HepG2 (cell line): ENCODE measurements around the gene SLC38A3. TPM values are rescaled to one million over a fixed set of nuclear protein-coding genes. Genes with fewer than 3 reads are reported as not detected.

ENCODE experiments used
- ATM ChIP-seq: fragments of 450-650 bp; IDR thresholded peaks from 2 replicates; pipeline ENCODE4 v1.7.1; 2017; ENCODE audit warnings: mild to moderate bottlenecking, borderline replicate concordance
- CENPX ChIP-seq: sonication (generic); formaldehyde crosslinking; IDR thresholded peaks from 2 replicates; pipeline ENCODE4 v1.9.0; 2021; ENCODE audit warnings: mild to moderate bottlenecking, missing genetic modification reagents, moderate library complexity
- ELF3 ChIP-seq: IDR thresholded peaks from 2 replicates; pipeline ENCODE4 v1.6.1; 2016; ENCODE audit warnings: missing genetic modification reagents, missing compliant biosample characterization
- GPBP1L1 ChIP-seq: sonication (generic); formaldehyde crosslinking; IDR thresholded peaks from 2 replicates; pipeline ENCODE4 v1.5.0; 2020; ENCODE audit warnings: mild to moderate bottlenecking, missing genetic modification reagents
- HNRNPLL ChIP-seq: fragments of 200-400 bp; formaldehyde crosslinking; IDR thresholded peaks from 2 replicates; pipeline ENCODE4 v1.6.1; 2017; ENCODE audit warnings: mild to moderate bottlenecking, low read depth, low read length; ENCODE audit not compliant: poor library complexity, severe bottlenecking
- MED8 ChIP-seq: sonication (generic); formaldehyde crosslinking; IDR thresholded peaks from 2 replicates; pipeline ENCODE4 v1.8.1; 2023; ENCODE audit warnings: mild to moderate bottlenecking, missing genetic modification reagents; ENCODE audit not compliant: insufficient replicate concordance
- PRPF4 ChIP-seq: fragments of 200-400 bp; formaldehyde crosslinking; IDR thresholded peaks from 2 replicates; pipeline ENCODE4 v1.6.1; 2016; ENCODE audit warnings: low read length, low read depth; ENCODE audit not compliant: poor library complexity, severe bottlenecking
- ZBTB25 ChIP-seq: IDR thresholded peaks from 2 replicates; pipeline ENCODE4 v1.6.1; 2018; ENCODE audit warnings: missing genetic modification reagents
- ZBTB7B ChIP-seq: sonication (generic); formaldehyde crosslinking; IDR thresholded peaks from 2 replicates; pipeline ENCODE4 v1.4.0; 2020; ENCODE audit warnings: missing genetic modification reagents
- ZC3H13 ChIP-seq: sonication (generic); formaldehyde crosslinking; IDR thresholded peaks from 2 replicates; pipeline ENCODE4 v1.8.1; 2023; ENCODE audit warnings: mild to moderate bottlenecking, missing genetic modification reagents, moderate library complexity
- ZFP41 ChIP-seq: sonication (generic); formaldehyde crosslinking; IDR thresholded peaks from 2 replicates; pipeline ENCODE4 v1.4.0; 2020; ENCODE audit warnings: mild to moderate bottlenecking, missing genetic modification reagents, borderline replicate concordance
- ZNF121 ChIP-seq: sonication (generic); formaldehyde crosslinking; IDR thresholded peaks from 2 replicates; pipeline ENCODE4 v1.5.0; 2020; ENCODE audit warnings: mild to moderate bottlenecking, missing genetic modification reagents
- ZNF276 ChIP-seq: sonication (generic); formaldehyde crosslinking; IDR thresholded peaks from 2 replicates; pipeline ENCODE4 v1.4.0; 2020; ENCODE audit warnings: mild to moderate bottlenecking, low read depth, missing genetic modification reagents
- ZNF496 ChIP-seq: sonication (generic); formaldehyde crosslinking; IDR thresholded peaks from 2 replicates; pipeline ENCODE4 v1.8.1; 2023; ENCODE audit warnings: mild to moderate bottlenecking, moderate library complexity, missing genetic modification reagents; ENCODE audit not compliant: insufficient replicate concordance
- ZNF503 ChIP-seq: sonication (generic); formaldehyde crosslinking; IDR thresholded peaks from 2 replicates; pipeline ENCODE4 v1.4.0; 2020; ENCODE audit warnings: missing genetic modification reagents
- ZNF704 ChIP-seq: sonication (generic); formaldehyde crosslinking; IDR thresholded peaks from 2 replicates; pipeline ENCODE4 v1.8.1; 2023; ENCODE audit warnings: mild to moderate bottlenecking, inconsistent platforms, moderate library complexity, missing genetic modification reagents, borderline replicate concordance
- polyA plus RNA-seq, 8 experiments: library from polyadenylated mRNA; depleted of rRNA in 3 of 8; stranded (reverse) in 7 of 8; unstranded in 1 of 8; fragments of >200 nt; fragmentation: Illumina TruSeq in 4 of 8; extraction: Trizol in 4 of 8; gene quantifications; 2 replicates each; pipeline versions ENCODE4 v1.2.1 to v1.2.3, GENCODE V29; 2011 to 2016; ENCODE audit warnings: low read depth in 4 of 8, missing spikeins in 1 of 8, mixed read lengths in 1 of 8; ENCODE audit not compliant: insufficient read depth in 1 of 8
- total RNA-seq, 5 experiments: library from RNA; depleted of rRNA; stranded (reverse); fragments of >200 nt; fragmentation: Illumina TruSeq; extraction: Trizol; gene quantifications; 2 replicates each; pipeline ENCODE4 v1.2.3, GENCODE V29; 2016; ENCODE audit warnings: low read depth in 1 of 5
- TF ChIP-seq, protein P1 (sequence below): sonication (generic); formaldehyde crosslinking; IDR thresholded peaks from 2 replicates; pipeline ENCODE4; 2020; ENCODE audit warnings: missing genetic modification reagents, mild to moderate bottlenecking, borderline replicate concordance

SLC38A3 gene
- total and polyA plus RNA-seq, 2 of the 13 experiments (the other 11 are each of a cell fraction or from before 2014, with no cell fraction given): 29.8 to 164 TPM

GRCh38 chr3:50171540-50172301, 33.4 kb upstream of the SLC38A3 start (continued):
- TF ChIP-seq ZNF704 (CRISPR knock-in tag) (no peak), PRPF4 (no peak), ZNF121 (CRISPR knock-in tag) (peak; percentile 88), ATM (no peak), ZFP41 (CRISPR knock-in tag) (no peak; the same call in 1 of the 2 replicates), ELF3 (CRISPR knock-in tag) (peak; percentile 92), MED8 (peak; percentile 55), GPBP1L1 (CRISPR knock-in tag) (no peak), ZNF276 (no peak), ZBTB7B (CRISPR knock-in tag) (peak; percentile 99), ZNF503 (CRISPR knock-in tag) (peak; percentile 99), ZC3H13 (no peak), ZNF496 (CRISPR knock-in tag) (no peak), HNRNPLL (peak; percentile 47), CENPX (CRISPR knock-in tag) (no peak), ZBTB25 (CRISPR knock-in tag) (peak; percentile 79)
- TF ChIP-seq, protein P1, sequence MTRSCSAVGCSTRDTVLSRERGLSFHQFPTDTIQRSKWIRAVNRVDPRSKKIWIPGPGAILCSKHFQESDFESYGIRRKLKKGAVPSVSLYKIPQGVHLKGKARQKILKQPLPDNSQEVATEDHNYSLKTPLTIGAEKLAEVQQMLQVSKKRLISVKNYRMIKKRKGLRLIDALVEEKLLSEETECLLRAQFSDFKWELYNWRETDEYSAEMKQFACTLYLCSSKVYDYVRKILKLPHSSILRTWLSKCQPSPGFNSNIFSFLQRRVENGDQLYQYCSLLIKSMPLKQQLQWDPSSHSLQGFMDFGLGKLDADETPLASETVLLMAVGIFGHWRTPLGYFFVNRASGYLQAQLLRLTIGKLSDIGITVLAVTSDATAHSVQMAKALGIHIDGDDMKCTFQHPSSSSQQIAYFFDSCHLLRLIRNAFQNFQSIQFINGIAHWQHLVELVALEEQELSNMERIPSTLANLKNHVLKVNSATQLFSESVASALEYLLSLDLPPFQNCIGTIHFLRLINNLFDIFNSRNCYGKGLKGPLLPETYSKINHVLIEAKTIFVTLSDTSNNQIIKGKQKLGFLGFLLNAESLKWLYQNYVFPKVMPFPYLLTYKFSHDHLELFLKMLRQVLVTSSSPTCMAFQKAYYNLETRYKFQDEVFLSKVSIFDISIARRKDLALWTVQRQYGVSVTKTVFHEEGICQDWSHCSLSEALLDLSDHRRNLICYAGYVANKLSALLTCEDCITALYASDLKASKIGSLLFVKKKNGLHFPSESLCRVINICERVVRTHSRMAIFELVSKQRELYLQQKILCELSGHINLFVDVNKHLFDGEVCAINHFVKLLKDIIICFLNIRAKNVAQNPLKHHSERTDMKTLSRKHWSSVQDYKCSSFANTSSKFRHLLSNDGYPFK: 0 out of 2 replicates have a peak, but pooled peaks have one; percentile 40
